Glomerular endothelial cell (primary cell): Measurements from ENCODE around the gene RAD23A. TPM values are rescaled to one million over a fixed set of nuclear protein-coding genes. Genes with fewer than 3 reads are reported as not detected.
"Not testable (repeated sequence)": the region's sequence is repeated elsewhere in the genome, so short reads cannot be mapped to it uniquely, and the experiment has no call there.

Experiments
- DNase-seq: peaks from one replicate; pipeline ENCODE4 v3.0.0-alpha.2; 2011; ENCODE audit warnings: low read depth, low spot score; ENCODE audit errors: extremely low read depth
- total RNA-seq: library from RNA; depleted of rRNA; stranded (reverse); fragments of >200 nt; gene quantifications from 2 replicates; pipeline ENCODE4 v1.2.3, GENCODE V29; 2015

The RAD23A gene
- total RNA-seq = 86.7 and 105 TPM in 2 replicates

GRCh38 chr19:12945479-12946091 lies at the start of gene RAD23A:
RAD23A (plus strand) TSS chr19:12945862; CDS start chr19:12945949, 87 bp downstream.
- peak; percentile 78 for DNase-seq

- DNase-seq = no peak
Measured at GRCh38 chr19:12896460-12896859, 49.2 kb upstream of the RAD23A start.

- no peak for DNase-seq
Measured at GRCh38 chr19:12899891-12900518, 45.7 kb upstream of the RAD23A start.

- DNase-seq = no peak
Measured at GRCh38 chr19:12907166-12907565, 38.5 kb upstream of the RAD23A start.

GRCh38 chr19:12912571-12912970 lies 33.1 kb upstream of the RAD23A start:
- DNase-seq = no peak

GRCh38 chr19:12913011-12913561 lies 32.6 kb upstream of the RAD23A start:
- DNase-seq = no peak

- no peak for DNase-seq
Measured at GRCh38 chr19:12913851-12914690, 31.6 kb upstream of the RAD23A start.

GRCh38 chr19:12915860-12916259 lies 29.8 kb upstream of the RAD23A start:
- not testable (repeated sequence) for DNase-seq

- no peak for DNase-seq
Measured at GRCh38 chr19:12918253-12918652, 27.4 kb upstream of the RAD23A start.

GRCh38 chr19:12921047-12921446 lies 24.6 kb upstream of the RAD23A start:
- DNase-seq = no peak

- no peak for DNase-seq
Measured at GRCh38 chr19:12922959-12923358, 22.7 kb upstream of the RAD23A start.

- DNase-seq = no peak
Measured at GRCh38 chr19:12924621-12925310, 20.9 kb upstream of the RAD23A start.

- no peak for DNase-seq
Measured at GRCh38 chr19:12930002-12930645, 15.5 kb upstream of the RAD23A start.

GRCh38 chr19:12932392-12933286 lies 13.0 kb upstream of the RAD23A start:
- no peak for DNase-seq

GRCh38 chr19:12933287-12934072 lies 12.2 kb upstream of the RAD23A start, which contains the start of gene FARSA:
FARSA (minus strand) TSS chr19:12933711; CDS start chr19:12933696, 15 bp downstream.
- peak; percentile 34 for DNase-seq

GRCh38 chr19:12935071-12935470 lies 10.6 kb upstream of the RAD23A start:
- no peak for DNase-seq

- DNase-seq = no peak
Measured at GRCh38 chr19:12936582-12936981, 9.1 kb upstream of the RAD23A start.
